Activated CD8-positive, alpha-beta T cell treated with anti-CD3 and anti-CD28 coated beads for 36 hours (primary cell): Measurements from ENCODE around the gene SYK. TPM values are rescaled to one million over a fixed set of nuclear protein-coding genes. Genes with fewer than 3 reads are reported as not detected.
"Not testable (repeated sequence)": the region's sequence is repeated elsewhere in the genome, so short reads cannot be mapped to it uniquely, and the experiment has no call there.

Experiments used
- ATAC-seq: fragments of 200-7000 bp; cut with Tn5 transposase; one replicate; pipeline ENCODE4 v1.10.0; 2021; ENCODE audit warnings: mild to moderate bottlenecking, moderate library complexity
- CTCF ChIA-PET: fragments of 350-600 bp; sonication (Branson Sonifier 250); formaldehyde crosslinking; loops from one replicate; lab custom pipeline; 2021; ENCODE audit warnings: antibody characterized with exemption; lab: Charles Lee
- POLR2A ChIA-PET: fragments of 350-600 bp; sonication (Branson Sonifier 250); formaldehyde crosslinking; loops from one replicate; lab custom pipeline; 2021; ENCODE audit warnings: antibody characterized with exemption; lab: Charles Lee
- DNase-seq: peaks from one replicate; pipeline ENCODE4 v3.0.0-alpha.2; 2020
- H3K27ac Mint-ChIP-seq: one replicate; pipeline ENCODE4 v1.8.0; 2021; ENCODE audit warnings: mild to moderate bottlenecking, mixed read lengths
- H3K27me3 Mint-ChIP-seq: one replicate; pipeline ENCODE4 v1.8.0; 2021; ENCODE audit warnings: mixed read lengths
- H3K36me3 Mint-ChIP-seq: one replicate; pipeline ENCODE4 v1.8.0; 2021; ENCODE audit warnings: low read depth, mixed read lengths
- H3K4me1 Mint-ChIP-seq: one replicate; pipeline ENCODE4 v1.8.0; 2021; ENCODE audit warnings: low read depth, mixed read lengths
- H3K4me3 Mint-ChIP-seq: one replicate; pipeline ENCODE4 v1.8.0; 2021; ENCODE audit warnings: mild to moderate bottlenecking, moderate library complexity, mixed read lengths
- H3K9me3 Mint-ChIP-seq: one replicate; pipeline ENCODE4 v1.8.0; 2021; ENCODE audit warnings: mixed read lengths
- intact Hi-C: fragments of 100-400 bp; cut with micrococcal nuclease; formaldehyde crosslinking; loops from one replicate; pipeline ENCODE4 v1.10.0; 2022
- total RNA-seq, 2 experiments: library from RNA; stranded (reverse); gene quantifications; one replicate each; pipeline ENCODE4 v1.2.3, GENCODE V29; 2021
- TF ChIP-seq, protein P1 (sequence below): fragments of 200-600 bp; IDR thresholded peaks from one replicate; pipeline ENCODE4 v1.8.0; 2022; ENCODE audit warnings: antibody characterized with exemption, mild to moderate bottlenecking

Gene SYK
- total RNA-seq, 2 experiments from 2014 or later, result 0.20 to 0.56 TPM

DNA sequence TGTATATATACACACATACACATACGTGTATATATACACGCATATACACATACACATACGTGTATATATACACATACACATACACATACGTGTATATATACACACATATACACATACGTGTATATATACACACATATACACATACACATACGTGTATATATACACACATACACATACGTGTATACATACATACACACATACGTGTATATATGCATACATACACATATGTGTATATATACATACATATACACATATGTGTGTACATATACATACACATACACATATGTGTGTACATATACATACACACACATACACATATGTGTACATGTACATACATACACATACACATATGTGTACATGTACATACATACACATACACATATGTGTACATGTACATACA is 82.6 kb downstream of the SYK start:
- ChIA-PET CTCF (no interaction called here), POLR2A (no interaction called here)
- TF ChIP-seq, protein P1, sequence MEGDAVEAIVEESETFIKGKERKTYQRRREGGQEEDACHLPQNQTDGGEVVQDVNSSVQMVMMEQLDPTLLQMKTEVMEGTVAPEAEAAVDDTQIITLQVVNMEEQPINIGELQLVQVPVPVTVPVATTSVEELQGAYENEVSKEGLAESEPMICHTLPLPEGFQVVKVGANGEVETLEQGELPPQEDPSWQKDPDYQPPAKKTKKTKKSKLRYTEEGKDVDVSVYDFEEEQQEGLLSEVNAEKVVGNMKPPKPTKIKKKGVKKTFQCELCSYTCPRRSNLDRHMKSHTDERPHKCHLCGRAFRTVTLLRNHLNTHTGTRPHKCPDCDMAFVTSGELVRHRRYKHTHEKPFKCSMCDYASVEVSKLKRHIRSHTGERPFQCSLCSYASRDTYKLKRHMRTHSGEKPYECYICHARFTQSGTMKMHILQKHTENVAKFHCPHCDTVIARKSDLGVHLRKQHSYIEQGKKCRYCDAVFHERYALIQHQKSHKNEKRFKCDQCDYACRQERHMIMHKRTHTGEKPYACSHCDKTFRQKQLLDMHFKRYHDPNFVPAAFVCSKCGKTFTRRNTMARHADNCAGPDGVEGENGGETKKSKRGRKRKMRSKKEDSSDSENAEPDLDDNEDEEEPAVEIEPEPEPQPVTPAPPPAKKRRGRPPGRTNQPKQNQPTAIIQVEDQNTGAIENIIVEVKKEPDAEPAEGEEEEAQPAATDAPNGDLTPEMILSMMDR, result no peak
- Mint-ChIP-seq H3K9me3 (peaks cover 6% of the 10 kb centered on the region), H3K36me3 (no peaks in the 10 kb centered on the region), H3K4me3 (no peak overlapping the region), H3K27ac (no peak overlapping the region), H3K4me1 (no peaks in the 10 kb centered on the region), H3K27me3 (no peaks in the 10 kb centered on the region)
- ATAC-seq (no peak), DNase-seq (no peak)
- intact Hi-C loops, result no loop called here

DNA sequence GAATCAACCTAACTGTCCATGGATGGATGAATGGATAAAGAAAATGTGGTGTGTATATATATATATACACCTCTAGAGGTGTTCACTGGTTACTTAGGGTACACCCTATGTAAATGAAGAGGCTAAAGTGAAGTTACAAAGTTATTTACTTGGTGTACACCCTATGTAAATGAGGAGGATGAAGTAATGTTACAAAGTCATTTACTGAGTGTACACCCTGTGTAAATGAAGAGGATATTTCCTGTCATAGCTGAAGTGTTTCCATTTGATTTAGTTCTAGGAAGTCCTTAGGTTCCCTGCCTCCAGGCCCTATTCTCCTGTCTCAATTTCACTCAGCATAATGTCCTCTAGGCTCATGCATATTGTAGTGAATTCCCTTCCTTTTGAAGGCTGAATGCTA is 85.2 kb downstream of the SYK start:
- H3K9me3 Mint-ChIP-seq, H3K4me1 Mint-ChIP-seq, DNase-seq, H3K27ac Mint-ChIP-seq, ATAC-seq, CTCF ChIA-PET, H3K36me3 Mint-ChIP-seq, intact Hi-C loops, H3K4me3 Mint-ChIP-seq, H3K27me3 Mint-ChIP-seq, POLR2A ChIA-PET: not testable (repeated sequence)

DNA sequence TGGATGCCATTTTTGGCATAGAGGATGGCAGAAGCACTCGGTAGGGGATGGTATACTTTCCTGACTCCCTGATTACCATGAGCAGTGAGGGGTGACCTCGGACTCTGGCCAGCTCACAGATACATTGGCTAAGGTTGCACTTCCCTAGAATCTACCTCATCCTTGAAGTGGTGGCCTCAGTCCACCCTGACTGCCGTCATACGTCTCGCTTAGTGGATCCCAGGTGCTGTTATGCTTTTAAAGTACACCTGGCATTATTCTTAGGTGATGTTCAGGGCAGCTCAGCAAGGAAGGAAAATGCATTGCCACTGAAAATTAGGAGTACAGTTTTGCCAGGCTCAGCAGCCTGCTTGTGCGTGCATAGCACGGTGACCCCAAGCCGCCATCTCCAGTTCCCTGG is 87.3 kb downstream of the SYK start:
- CTCF ChIA-PET, result no interaction called here
- POLR2A ChIA-PET, result no interaction called here
- ATAC-seq (no peak), DNase-seq (no peak)
- H3K36me3 Mint-ChIP-seq, result no peaks in the 10 kb centered on the region
- intact Hi-C loops, result no loop called here
- no peak overlapping the region for H3K27ac Mint-ChIP-seq
- H3K9me3 Mint-ChIP-seq, result peaks cover 6% of the 10 kb centered on the region
- no peaks in the 10 kb centered on the region for H3K4me1 Mint-ChIP-seq
- H3K4me3 Mint-ChIP-seq, result no peak overlapping the region
- TF ChIP-seq, protein P1, result no peak
- no peaks in the 10 kb centered on the region for H3K27me3 Mint-ChIP-seq

DNA sequence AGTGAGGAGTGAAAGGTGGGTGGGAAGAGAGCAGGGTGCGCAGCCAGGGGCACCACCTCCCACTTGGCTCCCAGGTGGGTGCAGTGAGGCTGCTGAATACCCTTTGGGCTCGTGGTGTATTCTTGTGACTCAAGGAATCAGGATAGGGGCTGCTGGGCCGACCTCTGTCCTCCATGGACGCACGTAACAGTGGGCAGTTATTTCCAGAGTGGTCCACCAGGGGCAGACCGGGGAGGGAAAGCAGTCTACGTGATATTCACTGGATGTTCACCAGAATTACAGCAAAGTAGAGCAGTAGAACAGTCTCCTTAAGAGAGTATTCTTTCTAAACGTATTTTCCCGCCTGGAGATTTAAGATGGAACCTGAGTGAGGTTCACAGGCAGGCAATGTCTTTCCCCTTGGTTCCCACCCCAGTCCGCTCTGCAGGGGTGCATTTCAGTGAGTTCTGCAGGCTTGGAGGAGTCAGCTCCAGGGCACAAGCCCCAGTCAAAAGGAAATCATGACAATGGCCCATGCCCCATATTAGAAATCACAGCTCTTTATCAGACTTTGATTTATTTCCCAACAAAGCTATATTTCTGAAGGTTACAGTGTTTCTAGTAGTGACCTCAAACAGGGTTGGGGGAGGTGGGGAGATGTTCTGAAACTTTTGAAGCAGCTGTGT is 88.7 kb downstream of the SYK start:
- POLR2A ChIA-PET, result no interaction called here
- Mint-ChIP-seq H3K27me3 (no peaks in the 10 kb centered on the region), H3K4me3 (no peak overlapping the region), H3K9me3 (peaks cover 5% of the 10 kb centered on the region), H3K36me3 (no peaks in the 10 kb centered on the region), H3K27ac (no peak overlapping the region), H3K4me1 (no peaks in the 10 kb centered on the region)
- DNase-seq (no peak), ATAC-seq (no peak)
- TF ChIP-seq, protein P1, result no peak
- CTCF ChIA-PET, result no interaction called here
- intact Hi-C loops, result no loop called here

DNA sequence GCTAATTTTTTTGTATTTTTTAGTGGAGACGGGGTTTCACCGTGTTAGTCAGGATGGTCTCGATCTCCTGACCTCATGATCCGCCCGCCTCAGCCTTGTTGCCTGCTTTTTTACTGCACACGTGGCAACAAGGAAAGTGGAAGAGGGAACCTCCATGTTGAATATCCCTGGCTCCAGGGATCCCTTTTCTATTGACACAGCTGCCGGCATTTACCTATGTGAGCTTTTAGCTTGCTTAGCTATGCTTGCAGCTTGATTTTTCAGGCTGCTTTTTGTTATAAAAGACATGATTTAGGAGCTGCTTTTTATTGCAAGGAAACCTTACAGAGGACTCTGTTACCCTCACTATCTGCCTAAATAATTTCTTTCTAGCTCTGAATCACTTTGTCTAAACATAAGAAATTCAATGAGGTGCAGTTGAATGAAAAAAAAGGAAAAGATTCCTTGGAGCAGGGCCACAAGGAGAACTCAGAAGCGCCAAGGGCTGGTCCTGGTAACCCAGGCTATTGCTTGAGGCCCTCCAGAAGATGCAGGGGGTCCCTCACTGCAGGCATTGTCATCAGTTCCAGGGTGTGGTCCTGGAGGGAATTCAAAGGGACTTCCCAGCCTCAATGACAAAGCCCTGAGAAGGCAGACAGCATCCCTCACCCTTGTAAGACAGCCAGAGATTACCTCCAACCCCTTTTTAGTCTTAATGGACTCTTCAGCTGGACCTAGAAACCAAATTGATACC is 89.9 kb downstream of the SYK start:
- TF ChIP-seq, protein P1, result no peak
- Mint-ChIP-seq H3K36me3 (no peaks in the 10 kb centered on the region), H3K4me3 (no peak overlapping the region), H3K27me3 (no peaks in the 10 kb centered on the region), H3K9me3 (no peaks in the 10 kb centered on the region), H3K27ac (no peak overlapping the region), H3K4me1 (no peaks in the 10 kb centered on the region)
- ATAC-seq (no peak), DNase-seq (no peak)
- ChIA-PET CTCF (no interaction called here), POLR2A (no interaction called here)
- intact Hi-C loops, result no loop called here
